ENCODE data around the gene PDIK1L.

GRCh38 chr1:26111530-26112406 is at the start of gene PDIK1L:
- TF ChIP-seq CTCF (tag by site-specific recombination; IDR thresholded peaks at IDR 0.05), result peak; percentile 28; the same call in 1 of the 2 replicates
- 0 out of 2 replicates have a peak, but pooled peaks have one; percentile 1 for TF ChIP-seq PBX3 (CRISPR knock-in tag; IDR thresholded peaks at IDR 0.05)
- 0 out of 2 replicates have a peak, but pooled peaks have one; percentile 32 for TF ChIP-seq ZSCAN4 (tag by site-specific recombination; IDR thresholded peaks at IDR 0.05)

All from HEK293 (cell line).